Measurements from ENCODE around the gene VOPP1.

GRCh38 chr7:55524558-55525310 lies 47.6 kb downstream of the VOPP1 start:
- no peak for TF ChIP-seq CTCF (IDR thresholded peaks at IDR 0.05; ENCODE audit: extremely low read depth in 1 of 2, insufficient read depth in 1 of 2, low read depth in 1 of 2, low read length in 2 of 2)
- TF ChIP-seq POLR2A (IDR thresholded peaks at IDR 0.05; ENCODE audit: low read depth, low read length), result no peak
- no peak for TF ChIP-seq GATA2 (IDR thresholded peaks at IDR 0.05; ENCODE audit: insufficient read depth, insufficient read length, low read depth, low read length)
- TF ChIP-seq EZH2 (IDR thresholded peaks at IDR 0.05; ENCODE audit: borderline replicate concordance, low read depth, low read length, severe bottlenecking), result no peak
- no peak for TF ChIP-seq POLR2AphosphoS5 (IDR thresholded peaks at IDR 0.05; ENCODE audit: insufficient read depth, low read depth, low read length)
- TF ChIP-seq MAX (IDR thresholded peaks at IDR 0.05; ENCODE audit: insufficient read depth, insufficient read length), result no peak
